ENCODE measurements around the gene DEPP1. TPM values are rescaled to one million over a fixed set of nuclear protein-coding genes. Genes with fewer than 3 reads are reported as not detected.

Gene DEPP1
- total and polyA plus RNA-seq, 2 of the 13 experiments (the other 11 are each of a cell fraction or from before 2014, with no cell fraction given), result 14.8 to 270 TPM

DNA sequence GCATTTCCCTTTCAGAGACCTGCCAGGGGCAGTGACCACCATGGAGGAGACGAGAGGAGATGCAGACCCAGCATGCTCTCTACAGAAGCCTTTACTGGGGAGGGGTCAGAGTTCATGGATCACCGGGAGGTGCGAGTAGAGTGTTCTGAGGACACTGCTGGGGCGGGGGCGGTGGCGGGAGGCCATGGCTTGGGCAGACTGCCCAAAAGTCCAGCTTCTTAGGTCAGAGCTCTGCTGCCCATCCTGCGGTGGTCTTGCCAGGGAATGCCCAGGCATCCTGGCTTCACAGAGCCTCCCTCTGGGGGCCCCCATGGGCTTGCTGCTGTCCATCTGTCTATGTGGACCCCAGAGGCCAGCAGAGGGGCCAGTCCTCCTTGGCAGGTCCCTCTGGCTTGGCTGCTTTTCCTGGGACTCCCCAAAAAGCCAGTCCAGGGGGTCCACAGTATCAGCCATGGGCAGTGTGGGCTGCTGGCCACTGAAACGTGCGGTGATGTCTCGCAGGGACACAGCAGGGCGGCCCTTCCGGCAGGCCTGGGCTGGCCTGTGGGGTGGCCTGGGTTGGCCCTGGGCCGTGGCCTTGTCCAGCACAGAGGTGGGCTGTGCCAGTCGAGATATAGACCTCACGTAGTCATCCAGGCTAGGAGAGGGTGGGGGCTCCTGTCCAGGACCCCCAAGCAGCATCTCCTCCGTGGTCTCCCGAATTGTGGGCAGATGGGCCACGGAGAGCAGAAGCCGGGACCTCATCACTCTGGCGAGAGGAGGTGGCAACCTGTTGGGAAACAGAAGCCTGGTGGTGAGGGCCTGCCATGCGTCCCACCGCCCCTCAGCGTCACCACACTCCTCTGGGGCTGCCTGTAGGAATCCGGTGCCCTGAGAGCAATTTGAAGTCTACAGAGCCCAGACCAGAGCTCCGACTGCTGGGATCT is 1.1 kb downstream of the DEPP1 start (continued):
- TF ChIP-seq, protein P1, sequence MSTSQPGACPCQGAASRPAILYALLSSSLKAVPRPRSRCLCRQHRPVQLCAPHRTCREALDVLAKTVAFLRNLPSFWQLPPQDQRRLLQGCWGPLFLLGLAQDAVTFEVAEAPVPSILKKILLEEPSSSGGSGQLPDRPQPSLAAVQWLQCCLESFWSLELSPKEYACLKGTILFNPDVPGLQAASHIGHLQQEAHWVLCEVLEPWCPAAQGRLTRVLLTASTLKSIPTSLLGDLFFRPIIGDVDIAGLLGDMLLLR (CRISPR knock-in tag; IDR thresholded peaks at IDR 0.05), result no peak
- TF ChIP-seq ZNF33B (CRISPR knock-in tag; IDR thresholded peaks at IDR 0.05), result no peak
- TF ChIP-seq, protein P2, sequence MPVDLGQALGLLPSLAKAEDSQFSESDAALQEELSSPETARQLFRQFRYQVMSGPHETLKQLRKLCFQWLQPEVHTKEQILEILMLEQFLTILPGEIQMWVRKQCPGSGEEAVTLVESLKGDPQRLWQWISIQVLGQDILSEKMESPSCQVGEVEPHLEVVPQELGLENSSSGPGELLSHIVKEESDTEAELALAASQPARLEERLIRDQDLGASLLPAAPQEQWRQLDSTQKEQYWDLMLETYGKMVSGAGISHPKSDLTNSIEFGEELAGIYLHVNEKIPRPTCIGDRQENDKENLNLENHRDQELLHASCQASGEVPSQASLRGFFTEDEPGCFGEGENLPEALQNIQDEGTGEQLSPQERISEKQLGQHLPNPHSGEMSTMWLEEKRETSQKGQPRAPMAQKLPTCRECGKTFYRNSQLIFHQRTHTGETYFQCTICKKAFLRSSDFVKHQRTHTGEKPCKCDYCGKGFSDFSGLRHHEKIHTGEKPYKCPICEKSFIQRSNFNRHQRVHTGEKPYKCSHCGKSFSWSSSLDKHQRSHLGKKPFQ (CRISPR knock-in tag; IDR thresholded peaks at IDR 0.05; ENCODE audit: insufficient replicate concordance), result peak; percentile 64
- no peak for TF ChIP-seq SMC3 (IDR thresholded peaks at IDR 0.05; ENCODE audit: low read length)
- TF ChIP-seq, protein P3, sequence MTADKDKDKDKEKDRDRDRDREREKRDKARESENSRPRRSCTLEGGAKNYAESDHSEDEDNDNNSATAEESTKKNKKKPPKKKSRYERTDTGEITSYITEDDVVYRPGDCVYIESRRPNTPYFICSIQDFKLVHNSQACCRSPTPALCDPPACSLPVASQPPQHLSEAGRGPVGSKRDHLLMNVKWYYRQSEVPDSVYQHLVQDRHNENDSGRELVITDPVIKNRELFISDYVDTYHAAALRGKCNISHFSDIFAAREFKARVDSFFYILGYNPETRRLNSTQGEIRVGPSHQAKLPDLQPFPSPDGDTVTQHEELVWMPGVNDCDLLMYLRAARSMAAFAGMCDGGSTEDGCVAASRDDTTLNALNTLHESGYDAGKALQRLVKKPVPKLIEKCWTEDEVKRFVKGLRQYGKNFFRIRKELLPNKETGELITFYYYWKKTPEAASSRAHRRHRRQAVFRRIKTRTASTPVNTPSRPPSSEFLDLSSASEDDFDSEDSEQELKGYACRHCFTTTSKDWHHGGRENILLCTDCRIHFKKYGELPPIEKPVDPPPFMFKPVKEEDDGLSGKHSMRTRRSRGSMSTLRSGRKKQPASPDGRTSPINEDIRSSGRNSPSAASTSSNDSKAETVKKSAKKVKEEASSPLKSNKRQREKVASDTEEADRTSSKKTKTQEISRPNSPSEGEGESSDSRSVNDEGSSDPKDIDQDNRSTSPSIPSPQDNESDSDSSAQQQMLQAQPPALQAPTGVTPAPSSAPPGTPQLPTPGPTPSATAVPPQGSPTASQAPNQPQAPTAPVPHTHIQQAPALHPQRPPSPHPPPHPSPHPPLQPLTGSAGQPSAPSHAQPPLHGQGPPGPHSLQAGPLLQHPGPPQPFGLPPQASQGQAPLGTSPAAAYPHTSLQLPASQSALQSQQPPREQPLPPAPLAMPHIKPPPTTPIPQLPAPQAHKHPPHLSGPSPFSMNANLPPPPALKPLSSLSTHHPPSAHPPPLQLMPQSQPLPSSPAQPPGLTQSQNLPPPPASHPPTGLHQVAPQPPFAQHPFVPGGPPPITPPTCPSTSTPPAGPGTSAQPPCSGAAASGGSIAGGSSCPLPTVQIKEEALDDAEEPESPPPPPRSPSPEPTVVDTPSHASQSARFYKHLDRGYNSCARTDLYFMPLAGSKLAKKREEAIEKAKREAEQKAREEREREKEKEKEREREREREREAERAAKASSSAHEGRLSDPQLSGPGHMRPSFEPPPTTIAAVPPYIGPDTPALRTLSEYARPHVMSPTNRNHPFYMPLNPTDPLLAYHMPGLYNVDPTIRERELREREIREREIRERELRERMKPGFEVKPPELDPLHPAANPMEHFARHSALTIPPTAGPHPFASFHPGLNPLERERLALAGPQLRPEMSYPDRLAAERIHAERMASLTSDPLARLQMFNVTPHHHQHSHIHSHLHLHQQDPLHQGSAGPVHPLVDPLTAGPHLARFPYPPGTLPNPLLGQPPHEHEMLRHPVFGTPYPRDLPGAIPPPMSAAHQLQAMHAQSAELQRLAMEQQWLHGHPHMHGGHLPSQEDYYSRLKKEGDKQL (CRISPR knock-in tag; IDR thresholded peaks at IDR 0.05; ENCODE audit: low read depth), result 0 out of 2 replicates have a peak, but pooled peaks have one; percentile 5
- peak; percentile 73; the same call in 1 of the 2 replicates for TF ChIP-seq ZFP82 (CRISPR knock-in tag; IDR thresholded peaks at IDR 0.05; ENCODE audit: borderline replicate concordance)
- no peak; the same call in 1 of the 2 replicates for TF ChIP-seq MTA1 (CRISPR knock-in tag; IDR thresholded peaks at IDR 0.05; ENCODE audit: borderline replicate concordance)
- TF ChIP-seq CENPX (CRISPR knock-in tag; IDR thresholded peaks at IDR 0.05), result no peak
- TF ChIP-seq MEF2D (CRISPR knock-in tag; IDR thresholded peaks at IDR 0.05), result no peak
- TF ChIP-seq ZNF605 (CRISPR knock-in tag; IDR thresholded peaks at IDR 0.05), result no peak
- TF ChIP-seq ONECUT2 (CRISPR knock-in tag; IDR thresholded peaks at IDR 0.05), result no peak
- peak; percentile 60; the same call in 1 of the 2 replicates for TF ChIP-seq ZNF607 (CRISPR knock-in tag; IDR thresholded peaks at IDR 0.05; ENCODE audit: borderline replicate concordance)
- TF ChIP-seq, protein P4, sequence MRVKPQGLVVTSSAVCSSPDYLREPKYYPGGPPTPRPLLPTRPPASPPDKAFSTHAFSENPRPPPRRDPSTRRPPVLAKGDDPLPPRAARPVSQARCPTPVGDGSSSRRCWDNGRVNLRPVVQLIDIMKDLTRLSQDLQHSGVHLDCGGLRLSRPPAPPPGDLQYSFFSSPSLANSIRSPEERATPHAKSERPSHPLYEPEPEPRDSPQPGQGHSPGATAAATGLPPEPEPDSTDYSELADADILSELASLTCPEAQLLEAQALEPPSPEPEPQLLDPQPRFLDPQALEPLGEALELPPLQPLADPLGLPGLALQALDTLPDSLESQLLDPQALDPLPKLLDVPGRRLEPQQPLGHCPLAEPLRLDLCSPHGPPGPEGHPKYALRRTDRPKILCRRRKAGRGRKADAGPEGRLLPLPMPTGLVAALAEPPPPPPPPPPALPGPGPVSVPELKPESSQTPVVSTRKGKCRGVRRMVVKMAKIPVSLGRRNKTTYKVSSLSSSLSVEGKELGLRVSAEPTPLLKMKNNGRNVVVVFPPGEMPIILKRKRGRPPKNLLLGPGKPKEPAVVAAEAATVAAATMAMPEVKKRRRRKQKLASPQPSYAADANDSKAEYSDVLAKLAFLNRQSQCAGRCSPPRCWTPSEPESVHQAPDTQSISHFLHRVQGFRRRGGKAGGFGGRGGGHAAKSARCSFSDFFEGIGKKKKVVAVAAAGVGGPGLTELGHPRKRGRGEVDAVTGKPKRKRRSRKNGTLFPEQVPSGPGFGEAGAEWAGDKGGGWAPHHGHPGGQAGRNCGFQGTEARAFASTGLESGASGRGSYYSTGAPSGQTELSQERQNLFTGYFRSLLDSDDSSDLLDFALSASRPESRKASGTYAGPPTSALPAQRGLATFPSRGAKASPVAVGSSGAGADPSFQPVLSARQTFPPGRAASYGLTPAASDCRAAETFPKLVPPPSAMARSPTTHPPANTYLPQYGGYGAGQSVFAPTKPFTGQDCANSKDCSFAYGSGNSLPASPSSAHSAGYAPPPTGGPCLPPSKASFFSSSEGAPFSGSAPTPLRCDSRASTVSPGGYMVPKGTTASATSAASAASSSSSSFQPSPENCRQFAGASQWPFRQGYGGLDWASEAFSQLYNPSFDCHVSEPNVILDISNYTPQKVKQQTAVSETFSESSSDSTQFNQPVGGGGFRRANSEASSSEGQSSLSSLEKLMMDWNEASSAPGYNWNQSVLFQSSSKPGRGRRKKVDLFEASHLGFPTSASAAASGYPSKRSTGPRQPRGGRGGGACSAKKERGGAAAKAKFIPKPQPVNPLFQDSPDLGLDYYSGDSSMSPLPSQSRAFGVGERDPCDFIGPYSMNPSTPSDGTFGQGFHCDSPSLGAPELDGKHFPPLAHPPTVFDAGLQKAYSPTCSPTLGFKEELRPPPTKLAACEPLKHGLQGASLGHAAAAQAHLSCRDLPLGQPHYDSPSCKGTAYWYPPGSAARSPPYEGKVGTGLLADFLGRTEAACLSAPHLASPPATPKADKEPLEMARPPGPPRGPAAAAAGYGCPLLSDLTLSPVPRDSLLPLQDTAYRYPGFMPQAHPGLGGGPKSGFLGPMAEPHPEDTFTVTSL (CRISPR knock-in tag; IDR thresholded peaks at IDR 0.05; ENCODE audit: borderline replicate concordance), result no peak
- TF ChIP-seq, protein P5, sequence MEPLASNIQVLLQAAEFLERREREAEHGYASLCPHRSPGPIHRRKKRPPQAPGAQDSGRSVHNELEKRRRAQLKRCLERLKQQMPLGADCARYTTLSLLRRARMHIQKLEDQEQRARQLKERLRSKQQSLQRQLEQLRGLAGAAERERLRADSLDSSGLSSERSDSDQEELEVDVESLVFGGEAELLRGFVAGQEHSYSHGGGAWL (CRISPR knock-in tag; IDR thresholded peaks at IDR 0.05), result peak; percentile 72
